ENCODE measurements around the gene CNGB1. TPM values are rescaled to one million over a fixed set of nuclear protein-coding genes. Genes with fewer than 3 reads are reported as not detected.

Gene CNGB1
- total RNA-seq, 1 experiment from 2014 or later, result 0.04 TPM

DNA sequence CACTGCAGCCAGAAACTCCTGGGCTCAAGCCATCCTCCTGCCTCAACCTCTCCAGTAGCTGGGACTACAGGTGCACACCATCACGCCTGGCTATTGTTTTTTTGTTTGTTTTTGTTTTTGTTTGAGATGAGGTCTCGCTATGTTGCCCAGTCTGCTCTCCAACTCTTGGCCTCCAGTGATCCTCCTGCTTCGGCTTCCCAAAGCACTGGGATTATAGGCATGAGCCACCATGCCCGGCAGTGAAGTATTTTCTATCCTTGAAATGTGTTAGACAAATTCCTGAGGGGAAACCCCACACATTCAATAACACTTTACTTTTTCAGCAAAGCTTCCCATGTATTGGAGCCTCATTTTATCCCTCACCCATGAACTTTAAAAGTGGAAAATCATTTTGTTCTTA lies 87.4 kb downstream of the CNGB1 start:
- no peaks in the 10 kb centered on the region for H3K9me2 ChIP-seq (replicated peaks; ENCODE audit: low read length)
- ChIA-PET POLR2A (ENCODE audit: unreplicated experiment) (no interaction called here), CTCF (no interaction called here)
- TF ChIP-seq EZH2phosphoT487 (IDR thresholded peaks at IDR 0.05; ENCODE audit: borderline replicate concordance, low read length) (no peak), EZH2 (IDR thresholded peaks at IDR 0.05; ENCODE audit: low read length, unreplicated experiment) (no peak)
- TF ChIP-seq, protein P1, sequence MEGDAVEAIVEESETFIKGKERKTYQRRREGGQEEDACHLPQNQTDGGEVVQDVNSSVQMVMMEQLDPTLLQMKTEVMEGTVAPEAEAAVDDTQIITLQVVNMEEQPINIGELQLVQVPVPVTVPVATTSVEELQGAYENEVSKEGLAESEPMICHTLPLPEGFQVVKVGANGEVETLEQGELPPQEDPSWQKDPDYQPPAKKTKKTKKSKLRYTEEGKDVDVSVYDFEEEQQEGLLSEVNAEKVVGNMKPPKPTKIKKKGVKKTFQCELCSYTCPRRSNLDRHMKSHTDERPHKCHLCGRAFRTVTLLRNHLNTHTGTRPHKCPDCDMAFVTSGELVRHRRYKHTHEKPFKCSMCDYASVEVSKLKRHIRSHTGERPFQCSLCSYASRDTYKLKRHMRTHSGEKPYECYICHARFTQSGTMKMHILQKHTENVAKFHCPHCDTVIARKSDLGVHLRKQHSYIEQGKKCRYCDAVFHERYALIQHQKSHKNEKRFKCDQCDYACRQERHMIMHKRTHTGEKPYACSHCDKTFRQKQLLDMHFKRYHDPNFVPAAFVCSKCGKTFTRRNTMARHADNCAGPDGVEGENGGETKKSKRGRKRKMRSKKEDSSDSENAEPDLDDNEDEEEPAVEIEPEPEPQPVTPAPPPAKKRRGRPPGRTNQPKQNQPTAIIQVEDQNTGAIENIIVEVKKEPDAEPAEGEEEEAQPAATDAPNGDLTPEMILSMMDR (conservative IDR thresholded peaks at IDR 0.05; ENCODE audit: low read depth, low read length), result no peak
- H3K9ac ChIP-seq (ENCODE audit: low read length), result no peak overlapping the region
- no TSS peak for BruUV-seq (replicated peaks)
- intact Hi-C loops (cut with micrococcal nuclease), result no loop called here
- H2AFZ ChIP-seq (ENCODE audit: low read length), result no peak overlapping the region
- H3K9me3 ChIP-seq (ENCODE audit: low read length), result no peaks in the 10 kb centered on the region
- H3K4me2 ChIP-seq (ENCODE audit: low read length), result no peak overlapping the region
- ATAC-seq, result no peak
- H3K4me1 ChIP-seq (ENCODE audit: insufficient read depth, low read length), result no peaks in the 10 kb centered on the region
- DNase-seq, result no peak
- no peaks in the 10 kb centered on the region for H4K20me1 ChIP-seq (ENCODE audit: low read length)
- H3K27ac ChIP-seq (ENCODE audit: low read length), result no peak overlapping the region
- no peaks in the 10 kb centered on the region for H3F3A ChIP-seq (ENCODE audit: low read length, unreplicated experiment)
- H3K4me3 ChIP-seq (ENCODE audit: low read length), result no peak overlapping the region
- no peaks in the 10 kb centered on the region for H3K36me3 ChIP-seq (ENCODE audit: low read depth, low read length)
- H3K27me3 ChIP-seq (ENCODE audit: low read length), result peaks cover 12% of the 10 kb centered on the region
- H3K79me2 ChIP-seq (ENCODE audit: low read length), result no peaks in the 10 kb centered on the region

DNA sequence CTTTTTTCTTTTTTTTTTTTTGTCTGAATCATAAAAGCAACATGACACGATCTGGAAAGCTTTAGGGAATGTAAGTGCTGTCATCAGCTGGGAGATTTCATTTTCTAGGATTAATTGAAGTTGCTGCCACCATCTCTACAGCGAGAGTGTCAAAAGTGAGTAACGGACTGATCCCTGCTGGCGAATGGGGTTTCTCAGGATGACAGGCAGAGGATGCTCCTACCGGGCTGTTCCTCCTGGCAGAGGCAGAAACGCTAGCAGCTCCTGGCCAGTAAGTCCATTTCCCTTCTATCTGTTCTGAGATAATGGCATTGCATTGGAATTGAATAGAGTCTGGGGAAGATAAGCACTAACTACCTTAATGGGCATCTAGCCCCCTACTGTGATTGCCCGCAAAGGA lies 88.1 kb downstream of the CNGB1 start:
- BruUV-seq (replicated peaks), result no TSS peak
- H3K4me3 ChIP-seq (ENCODE audit: low read length), result no peak overlapping the region
- ATAC-seq, result no peak
- no peak overlapping the region for H3K27ac ChIP-seq (ENCODE audit: low read length)
- no peaks in the 10 kb centered on the region for H3K9me2 ChIP-seq (replicated peaks; ENCODE audit: low read length)
- no peak overlapping the region for H3K9ac ChIP-seq (ENCODE audit: low read length)
- H3K4me2 ChIP-seq (ENCODE audit: low read length), result no peak overlapping the region
- intact Hi-C loops (cut with micrococcal nuclease), result no loop called here
- CTCF ChIA-PET, result no interaction called here
- no peaks in the 10 kb centered on the region for H3K9me3 ChIP-seq (ENCODE audit: low read length)
- H3K27me3 ChIP-seq (ENCODE audit: low read length), result peaks cover 12% of the 10 kb centered on the region
- TF ChIP-seq EZH2 (IDR thresholded peaks at IDR 0.05; ENCODE audit: low read length, unreplicated experiment), result no peak
- TF ChIP-seq, protein P1 (conservative IDR thresholded peaks at IDR 0.05; ENCODE audit: low read depth, low read length), result no peak
- TF ChIP-seq EZH2phosphoT487 (IDR thresholded peaks at IDR 0.05; ENCODE audit: borderline replicate concordance, low read length), result no peak
- H3K79me2 ChIP-seq (ENCODE audit: low read length), result no peaks in the 10 kb centered on the region
- no peak for DNase-seq
- no peaks in the 10 kb centered on the region for H3F3A ChIP-seq (ENCODE audit: low read length, unreplicated experiment)
- H4K20me1 ChIP-seq (ENCODE audit: low read length), result no peaks in the 10 kb centered on the region
- POLR2A ChIA-PET (ENCODE audit: unreplicated experiment), result no interaction called here
- H2AFZ ChIP-seq (ENCODE audit: low read length), result no peak overlapping the region
- no peaks in the 10 kb centered on the region for H3K36me3 ChIP-seq (ENCODE audit: low read depth, low read length)
- H3K4me1 ChIP-seq (ENCODE audit: insufficient read depth, low read length), result no peaks in the 10 kb centered on the region

DNA sequence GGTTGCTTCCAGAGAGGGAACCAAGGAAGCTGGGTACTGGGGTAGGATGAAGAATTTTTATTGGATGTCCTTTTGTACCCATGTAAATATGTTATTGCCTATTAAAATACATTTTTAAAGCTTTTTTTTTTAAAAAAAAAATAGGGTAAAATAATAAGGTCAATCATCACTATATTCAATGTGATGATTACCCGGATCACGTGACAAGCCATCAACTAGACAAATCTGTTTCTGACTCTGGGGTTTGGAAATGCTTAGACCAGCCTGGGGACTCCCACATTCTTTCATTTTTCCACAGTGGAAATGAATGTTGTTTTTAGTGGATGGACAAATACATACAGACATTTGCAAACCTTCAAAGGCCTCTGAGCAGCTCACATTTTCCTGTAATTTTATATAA lies 88.7 kb downstream of the CNGB1 start:
- CTCF ChIA-PET, result no interaction called here
- POLR2A ChIA-PET (ENCODE audit: unreplicated experiment), result interaction anchor here (0.6 kb wide), 1 partner anchor 50 kb away, joined by 3 read pairs; no protein-coding TSS in a partner anchor

More for the DNA sequence above, 88.7 kb downstream of the CNGB1 start:
- DNase-seq, result no peak
- Histone ChIP-seq H3K9me2 (replicated peaks; ENCODE audit: low read length) (no peaks in the 10 kb centered on the region), H3K79me2 (ENCODE audit: low read length) (no peaks in the 10 kb centered on the region), H3F3A (ENCODE audit: low read length, unreplicated experiment) (no peaks in the 10 kb centered on the region), H3K9ac (ENCODE audit: low read length) (no peak overlapping the region), H3K27me3 (ENCODE audit: low read length) (peaks cover 12% of the 10 kb centered on the region), H2AFZ (ENCODE audit: low read length) (no peak overlapping the region), H3K36me3 (ENCODE audit: low read depth, low read length) (no peaks in the 10 kb centered on the region), H3K9me3 (ENCODE audit: low read length) (no peaks in the 10 kb centered on the region), H4K20me1 (ENCODE audit: low read length) (no peaks in the 10 kb centered on the region), H3K4me3 (ENCODE audit: low read length) (no peak overlapping the region), H3K27ac (ENCODE audit: low read length) (no peak overlapping the region), H3K4me1 (ENCODE audit: insufficient read depth, low read length) (no peaks in the 10 kb centered on the region), H3K4me2 (ENCODE audit: low read length) (no peak overlapping the region)
- BruUV-seq (replicated peaks), result no TSS peak
- TF ChIP-seq EZH2 (IDR thresholded peaks at IDR 0.05; ENCODE audit: low read length, unreplicated experiment) (no peak), EZH2phosphoT487 (IDR thresholded peaks at IDR 0.05; ENCODE audit: borderline replicate concordance, low read length) (no peak)
- TF ChIP-seq, protein P1 (conservative IDR thresholded peaks at IDR 0.05; ENCODE audit: low read depth, low read length), result no peak
- intact Hi-C loops (cut with micrococcal nuclease), result no loop called here
- ATAC-seq, result no peak

Data from PC-3 (cell line).